HepG2 (cell line): Measurements from ENCODE around the gene RAN. TPM values are rescaled to one million over a fixed set of nuclear protein-coding genes. Genes with fewer than 3 reads are reported as not detected.
"Not testable (repeated sequence)": the region's sequence is repeated elsewhere in the genome, so short reads cannot be mapped to it uniquely, and the experiment has no call there.

Source experiments
- ATAC-seq: fragments of 200-7000 bp; cut with Tn5 transposase; 3 replicates; pipeline ENCODE4 v1.9.1; 2020; ENCODE audit warnings: mild to moderate bottlenecking, moderate library complexity
- BruUV-seq: library from RNA; stranded (reverse); fragments of 400-500 nt; replicated peaks from 2 replicates; lab custom pipeline; 2021; lab: Mats Ljungman, UMichigan
- CTCF ChIA-PET: fragments of 300-600 bp; formaldehyde crosslinking; extraction: SDS; loops from one replicate; lab custom pipeline; 2021; ENCODE audit warnings: low total read pairs, inconsistent platforms, low intra/inter-chr PET ratio; lab: Yijun Ruan, JAX
- POLR2A ChIA-PET: fragments of 350-600 bp; sonication (Branson Sonifier 250); formaldehyde crosslinking; loops from one replicate; lab custom pipeline; 2020; ENCODE audit warnings: antibody characterized with exemption, inconsistent platforms; lab: Yijun Ruan, JAX
- DNase-seq: peaks from one replicate; pipeline ENCODE4 v3.0.0-alpha.2; 2015; ENCODE audit warnings: low spot score
- FAIRE-seq: peaks from 3 replicates; lab custom pipeline; 2011; peaks lifted over from hg19 to GRCh38; lab: Jason Lieb, UNC
- H2AFZ ChIP-seq: one replicate; pipeline ENCODE4 v1.6.1; 2011; ENCODE audit warnings: low read length, inconsistent platforms
- H3K27ac ChIP-seq: fragments of 300-600 bp; 3 replicates; pipeline ENCODE4 v1.8.0; 2011; ENCODE audit warnings: mixed run types, mild to moderate bottlenecking, mixed read lengths, low read length, inconsistent platforms; ENCODE audit not compliant: insufficient read depth; ENCODE audit errors: extremely low read length
- H3K27me3 ChIP-seq, 2 experiments: fragments of 200-600 bp in 1 of 2; 2 replicates in 1 of 2; 3 replicates in 1 of 2; pipeline versions ENCODE4 v1.6.0 to v1.8.0; 2011; ENCODE audit warnings: low read length in 2 of 2, mild to moderate bottlenecking in 2 of 2, moderate library complexity in 2 of 2, inconsistent platforms in 1 of 2; ENCODE audit not compliant: insufficient read depth in 2 of 2, control insufficient read depth in 1 of 2
- H3K36me3 ChIP-seq, 2 experiments: fragments of 200-600 bp in 1 of 2; replicated peaks in 1 of 2; 2 replicates in 1 of 2; 3 replicates in 1 of 2; pipeline versions ENCODE4 v1.5.1 to v1.8.0; 2011; ENCODE audit warnings: low read length in 2 of 2, inconsistent platforms in 1 of 2; ENCODE audit not compliant: insufficient read depth in 2 of 2, control insufficient read depth in 1 of 2
- H3K4me1 ChIP-seq: 2 replicates; pipeline ENCODE4 v1.5.1; 2012; ENCODE audit warnings: low read length, inconsistent platforms; ENCODE audit not compliant: insufficient read depth
- H3K4me2 ChIP-seq: 2 replicates; pipeline ENCODE4 v1.6.0; 2011; ENCODE audit warnings: low read depth, low read length, inconsistent platforms
- H3K4me3 ChIP-seq, 3 experiments: fragments of 200-600 bp in 1 of 3; sonication (generic), shearing (Covaris generic) in 1 of 3; replicated peaks in 1 of 3; 2 replicates each; pipeline ENCODE4 v1.5.1; 2011 to 2016; ENCODE audit warnings: low read length in 3 of 3, inconsistent platforms in 2 of 3, low read depth in 2 of 3, mild to moderate bottlenecking in 2 of 3, control low read depth in 1 of 3, mixed read lengths in 1 of 3; ENCODE audit not compliant: insufficient read depth in 1 of 3
- H3K79me2 ChIP-seq: one replicate; pipeline ENCODE4 v1.6.1; 2011; ENCODE audit warnings: low read length, inconsistent platforms; ENCODE audit not compliant: insufficient read depth
- H3K9ac ChIP-seq: 2 replicates; pipeline ENCODE4 v1.6.0; 2011; ENCODE audit warnings: mild to moderate bottlenecking, low read depth, low read length, inconsistent platforms; ENCODE audit not compliant: insufficient read depth
- H3K9me3 ChIP-seq: 2 replicates; pipeline ENCODE4 v1.5.1; 2012; ENCODE audit warnings: mild to moderate bottlenecking, low read length
- H4K20me1 ChIP-seq: 2 replicates; pipeline ENCODE4 v1.6.0; 2011; ENCODE audit warnings: inconsistent platforms, mild to moderate bottlenecking, low read length, moderate library complexity; ENCODE audit not compliant: insufficient read depth
- ELF1 ChIP-seq: sonication (generic); formaldehyde crosslinking; IDR thresholded peaks from 2 replicates; pipeline ENCODE4 v1.4.0; 2020; ENCODE audit warnings: missing genetic modification reagents
- RBFOX2 ChIP-seq: fragments of 200-400 bp; formaldehyde crosslinking; IDR thresholded peaks from 2 replicates; pipeline ENCODE4 v1.6.1; 2017; ENCODE audit warnings: low read depth, mild to moderate bottlenecking, low read length
- ZFP90 ChIP-seq: sonication (generic); formaldehyde crosslinking; IDR thresholded peaks from 2 replicates; pipeline ENCODE4 v1.8.0; 2022; ENCODE audit warnings: missing genetic modification reagents, mild to moderate bottlenecking, inconsistent platforms, borderline replicate concordance
- ZNF264 ChIP-seq: sonication (generic); formaldehyde crosslinking; IDR thresholded peaks from 2 replicates; pipeline ENCODE4 v1.4.0; 2020; ENCODE audit warnings: missing genetic modification reagents
- ZSCAN30 ChIP-seq: sonication (generic); formaldehyde crosslinking; IDR thresholded peaks from 2 replicates; pipeline ENCODE4 v1.5.0; 2020; ENCODE audit warnings: mild to moderate bottlenecking, missing genetic modification reagents
- WGBS: methylation state at CpG from one replicate; pipeline ENCODE4 v1.1.6; 2017; ENCODE audit warnings: low lambda C conversion rate; 5-methylcytosine and 5-hydroxymethylcytosine counted together
- in situ Hi-C: cut with HindIII; loops from 2 replicates; pipeline ENCODE4 v1.10.0; 2017; ENCODE audit warnings: low pct_unique_long_range_greater_than_20kb; ENCODE audit not compliant: extremely low pct_ligation_motif_present
- intact Hi-C: fragments of 100-400 bp; cut with micrococcal nuclease; formaldehyde crosslinking; loops from one replicate; pipeline ENCODE4 v1.10.0; 2022; ENCODE audit not compliant: unreplicated experiment
- polyA plus RNA-seq, 8 experiments: library from polyadenylated mRNA; depleted of rRNA in 3 of 8; stranded (reverse) in 7 of 8; unstranded in 1 of 8; fragments of >200 nt; fragmentation: Illumina TruSeq in 4 of 8; extraction: Trizol in 4 of 8; gene quantifications; 2 replicates each; pipeline versions ENCODE4 v1.2.1 to v1.2.3, GENCODE V29; 2011 to 2016; ENCODE audit warnings: low read depth in 4 of 8, missing spikeins in 1 of 8, mixed read lengths in 1 of 8; ENCODE audit not compliant: insufficient read depth in 1 of 8
- total RNA-seq, 5 experiments: library from RNA; depleted of rRNA; stranded (reverse); fragments of >200 nt; fragmentation: Illumina TruSeq; extraction: Trizol; gene quantifications; 2 replicates each; pipeline ENCODE4 v1.2.3, GENCODE V29; 2016; ENCODE audit warnings: low read depth in 1 of 5

RAN gene
- total and polyA plus RNA-seq, 2 of the 13 experiments (the other 11 are each of a cell fraction or from before 2014, with no cell fraction given): 1,335 to 1,630 TPM

GRCh38 chr12:130862161-130862560, 9.7 kb upstream of the RAN start:
- Histone ChIP-seq H2AFZ (no peak overlapping the region), H3K36me3 (no peaks in the 10 kb centered on the region), H3K9me3 (no peaks in the 10 kb centered on the region), H4K20me1 (no peaks in the 10 kb centered on the region), H3K79me2 (no peaks in the 10 kb centered on the region), H3K4me2 (no peak overlapping the region), H3K4me1 (peaks cover 25% of the 10 kb centered on the region), H3K27me3 (peaks cover 0 to 2% of the 10 kb centered on the region in 2 experiments; a peak in 2 of 5 replicates), H3K9ac (no peak overlapping the region)
- FAIRE-seq (no peak), ATAC-seq (no peak), DNase-seq (no peak)
- POLR2A ChIA-PET: no interaction called here
- intact Hi-C loops: no loop called here
- in situ Hi-C loops: no loop called here
- 39% methylated on average over 4 of the region's 4 CpGs for WGBS
- peak; percentile 80 for TF ChIP-seq ZNF264 (CRISPR knock-in tag)
- no peak for TF ChIP-seq ZSCAN30 (CRISPR knock-in tag)
- no peak for TF ChIP-seq RBFOX2
- TF ChIP-seq ZFP90: no peak
- no peak for TF ChIP-seq ELF1
- TF ChIP-seq, all 625 proteins: peak for 1
- Histone ChIP-seq H3K27ac (no peak overlapping the region), H3K4me3 (no peak overlapping the region)
- no TSS peak for BruUV-seq
- CTCF ChIA-PET: no interaction called here

DNA sequence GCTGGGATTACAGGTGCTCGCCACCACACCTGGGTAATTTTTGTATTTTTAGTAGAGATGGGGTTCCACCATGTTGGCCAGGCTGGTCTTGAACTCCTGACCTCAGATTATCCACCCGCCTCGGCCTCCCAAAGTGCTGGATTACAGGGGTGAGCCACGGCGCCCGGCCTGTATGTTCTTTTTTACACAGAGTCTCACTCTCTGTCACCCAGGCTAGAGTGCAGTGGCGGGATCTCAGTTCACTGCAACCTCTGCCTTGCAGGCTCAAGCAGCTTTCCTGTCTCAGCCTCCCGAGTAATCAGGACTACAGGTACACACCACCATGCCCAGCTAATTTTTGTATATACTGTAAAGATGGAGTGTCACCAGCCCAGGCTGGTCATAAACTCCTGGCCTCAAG, 9.1 kb upstream of the RAN start:
- H3K79me2 ChIP-seq, POLR2A ChIA-PET, BruUV-seq, H3K9ac ChIP-seq, H2AFZ ChIP-seq, DNase-seq, H3K27me3 ChIP-seq, H3K4me3 ChIP-seq, H3K4me2 ChIP-seq, H3K9me3 ChIP-seq, CTCF ChIA-PET, in situ Hi-C loops, H3K27ac ChIP-seq, H3K36me3 ChIP-seq, H4K20me1 ChIP-seq, FAIRE-seq: not testable (repeated sequence)
- intact Hi-C loops: loop anchor here (1.0 kb wide), 1 partner anchor 12 kb away; no protein-coding TSS in a partner anchor
- 33% methylated on average over 8 of the region's 8 CpGs for WGBS
- H3K4me1 ChIP-seq: peaks cover 30% of the 10 kb centered on the region
- ATAC-seq: peak; percentile 25
